ENCODE results near the gene SLC7A7.
"Not testable (repeated sequence)": the region's sequence is repeated elsewhere in the genome, so short reads cannot be mapped to it uniquely, and the experiment has no call there.

SLC7A7 gene

DNA sequence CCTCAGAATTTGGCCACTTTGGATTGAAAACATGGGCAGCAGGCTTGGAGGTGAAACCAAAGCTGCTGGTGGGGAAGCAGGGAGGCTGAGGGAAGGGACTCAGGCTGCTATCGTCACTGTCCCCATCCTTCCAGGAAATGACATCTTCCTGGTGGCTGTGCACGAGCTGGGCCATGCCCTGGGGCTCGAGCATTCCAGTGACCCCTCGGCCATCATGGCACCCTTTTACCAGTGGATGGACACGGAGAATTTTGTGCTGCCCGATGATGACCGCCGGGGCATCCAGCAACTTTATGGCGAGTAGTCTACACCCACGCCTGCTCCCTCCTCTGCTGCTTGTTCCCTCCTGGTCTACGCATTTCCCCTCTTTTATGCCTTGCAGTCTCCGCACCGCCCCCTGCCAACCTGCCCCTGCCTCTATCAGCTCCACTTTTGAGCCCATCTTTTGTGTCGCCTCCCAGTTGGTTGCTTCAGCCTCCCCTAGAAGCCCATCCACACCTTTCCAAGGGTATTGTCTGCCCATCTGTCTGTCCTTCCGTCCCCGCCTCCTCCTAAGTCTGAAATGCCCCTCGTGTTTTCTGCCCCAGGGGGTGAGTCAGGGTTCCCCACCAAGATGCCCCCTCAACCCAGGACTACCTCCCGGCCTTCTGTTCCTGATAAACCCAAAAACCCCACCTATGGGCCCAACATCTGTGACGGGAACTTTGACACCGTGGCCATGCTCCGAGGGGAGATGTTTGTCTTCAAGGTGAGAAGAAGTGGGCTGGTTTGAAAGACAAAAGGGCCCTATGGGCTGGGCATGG lies 28.1 kb upstream of the SLC7A7 start:
- DNase-seq: no peak

DNA sequence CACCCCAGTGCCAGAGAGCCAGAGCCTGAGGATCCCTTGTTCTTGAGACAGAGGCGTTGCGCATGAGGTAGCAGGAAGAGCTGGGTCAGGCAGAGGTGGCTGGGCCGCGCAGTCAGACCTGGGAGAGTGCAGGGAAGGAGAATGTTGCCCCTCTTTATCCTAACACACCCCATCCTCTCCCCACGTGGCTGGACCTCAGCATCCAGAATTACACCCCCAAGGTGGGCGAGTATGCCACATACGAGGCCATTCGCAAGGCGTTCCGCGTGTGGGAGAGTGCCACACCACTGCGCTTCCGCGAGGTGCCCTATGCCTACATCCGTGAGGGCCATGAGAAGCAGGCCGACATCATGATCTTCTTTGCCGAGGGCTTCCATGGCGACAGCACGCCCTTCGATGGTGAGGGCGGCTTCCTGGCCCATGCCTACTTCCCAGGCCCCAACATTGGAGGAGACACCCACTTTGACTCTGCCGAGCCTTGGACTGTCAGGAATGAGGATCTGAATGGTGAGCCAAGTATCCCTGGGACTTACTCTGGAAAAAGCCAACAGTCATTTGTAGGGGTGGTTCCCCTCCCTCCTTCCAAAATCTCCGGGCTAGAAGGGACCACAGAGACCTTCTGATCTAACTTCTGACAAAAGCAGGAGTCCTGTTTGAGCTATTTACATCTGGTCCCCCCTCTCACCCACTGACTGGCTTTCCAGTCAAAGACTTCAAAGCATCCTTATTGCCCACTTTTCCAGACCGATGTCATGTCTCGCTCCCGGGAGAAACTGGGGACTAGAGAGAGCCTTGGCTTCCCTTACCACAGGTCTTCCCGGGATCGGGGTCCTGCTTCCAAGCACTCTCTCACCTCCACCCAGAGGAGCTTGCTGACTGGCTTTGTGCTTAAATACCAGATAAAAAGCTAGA lies 27.2 kb upstream of the SLC7A7 start:
- no peak for DNase-seq

DNA sequence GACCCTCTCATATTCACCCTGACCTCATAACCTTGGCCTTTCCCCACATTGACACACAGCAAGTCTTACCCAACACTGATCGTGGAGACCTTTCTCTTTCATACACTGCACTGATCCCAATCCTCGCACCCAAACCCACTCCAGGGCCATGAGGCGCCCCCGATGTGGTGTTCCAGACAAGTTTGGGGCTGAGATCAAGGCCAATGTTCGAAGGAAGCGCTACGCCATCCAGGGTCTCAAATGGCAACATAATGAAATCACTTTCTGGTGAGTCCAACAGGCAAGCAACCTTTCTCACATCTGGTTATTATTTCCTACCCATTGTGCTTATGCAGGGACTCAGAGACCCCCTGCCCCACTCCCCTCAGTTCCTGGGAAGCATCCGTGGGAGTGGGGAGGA lies 26.5 kb upstream of the SLC7A7 start:
- DNase-seq: no peak

DNA sequence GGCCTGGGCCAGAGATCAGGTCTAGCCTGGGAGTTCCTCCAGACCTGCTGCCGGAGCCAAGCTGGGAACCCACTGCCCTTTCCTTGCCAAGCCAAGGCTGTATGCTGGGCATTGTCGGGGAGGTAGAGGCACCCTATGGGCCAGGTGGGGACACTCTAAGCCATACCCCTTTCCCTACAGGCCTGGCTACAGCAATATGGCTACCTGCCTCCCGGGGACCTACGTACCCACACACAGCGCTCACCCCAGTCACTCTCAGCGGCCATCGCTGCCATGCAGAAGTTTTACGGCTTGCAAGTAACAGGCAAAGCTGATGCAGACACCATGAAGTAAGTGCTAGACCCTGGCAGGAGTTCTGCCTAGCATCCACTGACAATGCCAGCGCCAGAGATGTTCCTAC lies 26.1 kb upstream of the SLC7A7 start:
- DNase-seq: no peak

DNA sequence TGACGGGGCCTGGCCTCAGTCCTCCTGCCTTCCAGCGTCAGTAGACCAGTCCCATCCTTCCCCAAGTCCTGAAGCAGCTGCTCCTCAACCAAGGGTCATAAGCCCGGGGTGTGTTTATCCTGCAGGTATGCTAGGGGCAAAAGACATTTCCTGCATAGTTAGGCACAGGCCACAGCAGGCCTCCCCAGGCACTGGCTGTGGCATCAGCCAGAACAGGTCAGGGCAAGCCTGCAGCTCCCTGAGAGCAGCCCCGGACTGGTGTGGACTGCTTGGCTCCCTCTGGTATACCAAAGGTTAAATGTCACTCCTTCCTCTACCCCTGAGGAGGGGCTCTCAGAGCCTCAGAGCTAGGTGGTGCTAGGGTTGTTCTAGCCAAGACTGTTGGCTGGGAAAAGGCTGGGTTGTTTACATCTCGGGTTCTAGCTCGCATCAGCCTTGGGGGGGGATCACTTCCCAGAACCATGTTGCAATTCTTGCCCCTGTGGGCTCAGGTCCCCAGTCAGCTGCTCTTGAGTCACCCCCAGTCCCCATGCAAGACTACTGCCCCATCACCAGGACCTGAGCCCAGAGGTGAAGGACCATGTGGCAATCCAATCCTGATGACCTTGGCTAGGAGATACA lies 24.0 kb upstream of the SLC7A7 start:
- no peak for DNase-seq

DNA sequence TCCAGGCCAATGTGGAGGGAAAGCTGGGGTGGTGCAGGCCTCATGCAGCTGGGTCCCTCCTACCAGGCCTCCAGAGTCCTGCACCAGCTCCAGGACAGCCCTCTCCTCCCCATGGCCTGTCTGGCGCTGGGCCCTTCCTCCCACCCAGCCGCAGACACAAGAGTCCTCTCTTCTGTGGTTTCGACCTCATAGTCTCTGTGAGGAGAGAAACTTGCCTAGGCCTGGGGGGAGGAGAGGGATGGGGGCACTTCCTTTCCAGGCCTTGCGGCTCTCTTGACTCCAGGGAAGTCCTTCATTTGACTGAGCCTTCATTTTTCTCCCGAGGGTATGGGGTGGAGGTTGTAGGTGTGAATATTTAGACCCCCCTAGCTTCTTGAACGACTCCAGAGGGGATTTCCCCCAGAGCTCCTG lies 23.4 kb upstream of the SLC7A7 start:
- DNase-seq: peak; percentile 30

DNA sequence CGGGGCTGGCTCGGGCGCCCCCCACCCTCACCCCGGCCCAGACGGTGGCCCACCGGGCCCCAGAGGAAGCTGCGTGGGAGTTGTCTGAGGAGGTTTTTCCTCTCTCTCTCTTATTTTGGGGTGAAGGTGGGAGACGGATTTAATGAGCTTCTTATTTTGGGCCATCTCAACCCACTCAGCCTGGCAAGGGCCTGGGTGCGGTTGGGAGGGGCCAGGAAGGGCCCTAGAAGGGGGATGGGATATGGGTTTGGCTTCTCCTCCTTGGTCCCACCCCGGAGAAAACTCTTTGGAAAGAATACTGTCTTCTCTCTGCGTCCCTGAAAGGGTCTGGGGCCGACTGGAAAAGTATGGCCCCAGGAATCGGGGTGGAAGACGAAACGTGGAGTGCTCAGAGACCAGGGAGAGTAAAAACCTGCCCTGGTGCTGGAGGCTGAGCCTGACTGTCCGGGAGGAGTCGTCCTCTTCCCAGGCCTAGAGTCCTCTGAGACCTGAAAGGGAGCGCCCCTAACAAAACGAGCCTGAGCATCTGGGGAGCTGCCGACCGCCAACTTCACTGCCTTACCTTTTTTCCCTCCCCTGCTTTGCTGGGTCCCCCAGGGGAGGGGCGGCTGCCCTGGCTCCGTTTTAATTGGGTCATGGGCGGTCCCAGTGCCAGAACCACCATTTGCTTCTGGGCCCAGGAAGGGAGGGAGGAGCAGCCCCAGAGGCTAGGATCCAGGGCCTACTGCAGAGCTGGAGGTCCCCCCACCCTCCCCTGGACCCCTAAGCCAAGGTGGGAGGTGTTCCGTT lies 22.7 kb upstream of the SLC7A7 start:
- peak; percentile 35 for DNase-seq

DNA sequence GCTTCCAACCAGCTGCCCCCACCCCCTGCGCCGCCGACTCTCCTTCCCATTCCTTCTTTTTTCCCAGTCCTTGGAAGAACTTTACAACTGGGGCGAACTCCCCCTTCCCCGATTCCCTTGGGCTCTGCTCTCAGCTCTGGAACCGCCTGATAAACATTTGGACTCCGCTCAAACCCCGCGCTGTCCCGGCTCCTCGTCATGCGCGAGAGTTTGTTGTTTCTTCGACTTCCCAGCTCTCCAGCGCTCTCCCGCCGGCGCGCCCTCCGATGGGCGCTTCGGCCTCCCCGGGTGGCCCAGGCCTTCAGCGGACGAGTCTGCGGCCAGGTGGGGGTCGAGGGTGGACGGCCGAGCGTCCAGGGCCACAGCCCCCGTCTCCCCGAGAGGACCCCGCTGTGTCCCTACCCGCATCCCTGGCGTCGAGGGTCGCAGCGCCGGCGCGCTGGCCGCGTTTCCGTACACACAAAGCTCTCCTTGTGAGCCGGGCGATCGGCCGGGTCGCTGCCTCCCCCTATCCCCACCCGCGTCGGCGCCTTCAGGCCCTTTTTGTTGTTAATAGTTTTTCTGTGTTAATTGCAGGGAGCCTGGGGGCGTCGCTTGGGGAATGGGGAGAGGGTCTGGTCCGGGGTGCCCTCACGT lies 22.0 kb upstream of the SLC7A7 start:
- peak; percentile 28 for DNase-seq

DNA sequence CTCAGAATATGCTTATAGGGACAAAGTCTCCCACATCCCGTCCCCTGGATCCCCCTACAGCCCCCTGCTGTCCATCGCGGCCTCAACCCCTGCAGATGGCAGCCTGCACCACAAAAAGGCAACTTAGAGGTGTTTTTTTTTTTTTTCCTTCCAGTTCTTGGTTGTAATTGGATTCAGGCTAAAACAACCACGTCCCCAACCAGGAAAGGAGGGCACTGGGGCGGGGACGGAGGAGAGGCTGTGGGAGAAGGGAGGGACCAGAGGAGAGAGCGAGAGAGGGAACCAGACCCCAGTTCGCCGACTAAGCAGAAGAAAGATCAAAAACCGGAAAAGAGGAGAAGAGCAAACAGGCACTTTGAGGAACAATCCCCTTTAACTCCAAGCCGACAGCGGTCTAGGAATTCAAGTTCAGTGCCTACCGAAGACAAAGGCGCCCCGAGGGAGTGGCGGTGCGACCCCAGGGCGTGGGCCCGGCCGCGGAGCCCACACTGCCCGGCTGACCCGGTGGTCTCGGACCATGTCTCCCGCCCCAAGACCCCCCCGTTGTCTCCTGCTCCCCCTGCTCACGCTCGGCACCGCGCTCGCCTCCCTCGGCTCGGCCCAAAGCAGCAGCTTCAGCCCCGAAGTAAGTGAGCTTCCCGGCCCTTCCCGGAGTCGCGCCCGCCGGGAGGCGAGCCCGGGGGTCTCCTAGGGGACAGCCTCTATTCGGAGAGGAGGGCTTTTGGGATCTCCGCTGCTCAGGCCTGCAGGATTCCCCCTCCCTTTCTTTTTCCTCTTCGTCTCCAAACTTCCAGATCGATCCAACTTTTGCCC lies 21.3 kb upstream of the SLC7A7 start, which contains the start of gene MMP14:
TSS of gene MMP14 (plus strand) at position 285 of the 813 bp plus-strand sequence. CDS start at position 518, 233 bp downstream.
- DNase-seq: peak; percentile 24

DNA sequence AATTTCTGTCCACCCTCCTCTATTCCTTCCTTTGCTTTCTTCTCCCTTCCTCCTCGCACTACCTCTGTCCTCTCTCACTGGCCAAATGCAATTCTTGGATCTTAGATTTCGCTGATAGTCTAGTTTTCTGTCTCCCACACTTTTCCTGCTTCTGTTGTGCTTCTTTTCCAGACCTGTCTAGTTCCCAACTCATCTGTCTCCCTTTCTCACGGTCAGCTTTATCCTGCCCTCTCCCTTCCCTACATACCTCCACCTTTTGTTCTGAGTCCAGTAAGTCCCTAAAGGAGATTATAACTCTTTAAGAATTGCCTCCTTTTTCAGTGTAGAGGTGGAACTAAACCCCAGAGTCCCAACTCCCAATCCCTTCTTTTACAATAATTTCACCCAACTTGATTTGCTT lies 20.3 kb upstream of the SLC7A7 start:
- DNase-seq: no peak

DNA sequence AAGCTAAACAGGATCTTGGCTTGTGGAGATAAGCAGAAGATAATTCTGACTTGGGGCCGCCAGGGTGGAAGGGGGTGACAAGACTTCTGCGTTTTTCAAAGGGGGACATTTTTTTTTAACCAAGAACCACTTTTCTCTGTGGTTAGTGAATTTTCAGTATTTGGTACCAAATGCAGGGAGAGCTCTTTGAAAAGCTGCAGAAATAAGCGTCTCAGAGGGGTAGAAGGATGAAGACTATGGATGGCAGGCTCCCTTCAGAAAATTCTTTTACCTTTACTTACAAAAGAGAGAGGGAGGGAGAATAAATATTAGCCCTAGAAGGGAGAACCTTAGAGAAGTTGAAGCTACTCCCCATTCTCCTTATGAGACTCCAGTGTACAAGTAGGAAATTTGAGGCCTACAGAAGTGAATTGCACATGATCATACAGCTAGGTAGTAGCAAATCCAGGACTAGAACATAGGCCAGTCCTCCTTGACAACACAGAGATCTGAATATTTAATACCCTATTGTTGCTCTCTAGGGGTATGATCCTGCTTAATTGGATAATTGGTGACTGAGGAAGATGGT lies 15.3 kb upstream of the SLC7A7 start:
- no peak for DNase-seq

DNA sequence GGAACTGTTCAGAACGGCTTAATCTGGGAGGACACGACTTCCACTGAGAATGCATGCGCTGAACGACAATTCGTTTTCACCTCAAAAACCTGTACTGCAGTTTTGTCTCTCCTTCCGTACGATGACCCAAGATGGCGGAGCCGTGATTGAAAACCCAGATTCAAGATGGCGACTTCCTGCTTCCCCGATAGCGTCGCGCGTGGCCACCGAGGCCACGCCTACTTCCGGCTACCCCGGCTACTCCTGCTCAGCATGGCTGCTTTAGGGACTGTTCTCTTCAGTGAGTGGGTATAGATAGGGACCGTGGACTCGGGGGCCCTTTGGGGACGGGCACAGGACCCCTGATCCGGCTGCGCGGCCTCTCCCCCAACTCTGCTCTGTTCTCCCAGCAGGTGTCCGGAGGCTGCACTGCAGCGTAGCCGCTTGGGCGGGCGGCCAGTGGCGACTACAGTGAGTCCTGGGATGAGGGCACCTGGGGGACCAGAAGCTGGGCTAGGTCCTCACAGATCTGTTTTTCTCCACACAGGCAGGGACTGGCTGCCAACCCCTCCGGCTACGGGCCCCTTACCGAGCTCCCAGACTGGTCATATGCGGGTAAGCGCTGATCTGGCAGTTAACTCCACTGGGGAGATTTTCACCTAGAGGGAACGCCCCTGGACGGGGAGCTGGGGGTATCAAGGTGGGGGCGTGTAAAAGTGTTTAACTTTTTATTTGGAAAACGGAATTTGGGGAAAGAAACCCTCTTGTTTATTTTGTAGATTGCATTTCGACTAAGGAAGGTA lies 14.6 kb upstream of the SLC7A7 start, which contains the start of gene MRPL52:
TSS of gene MRPL52 (plus strand) at position 227 of the 782 bp plus-strand sequence. CDS start at position 253, 26 bp downstream.
- DNase-seq: peak; percentile 91

DNA sequence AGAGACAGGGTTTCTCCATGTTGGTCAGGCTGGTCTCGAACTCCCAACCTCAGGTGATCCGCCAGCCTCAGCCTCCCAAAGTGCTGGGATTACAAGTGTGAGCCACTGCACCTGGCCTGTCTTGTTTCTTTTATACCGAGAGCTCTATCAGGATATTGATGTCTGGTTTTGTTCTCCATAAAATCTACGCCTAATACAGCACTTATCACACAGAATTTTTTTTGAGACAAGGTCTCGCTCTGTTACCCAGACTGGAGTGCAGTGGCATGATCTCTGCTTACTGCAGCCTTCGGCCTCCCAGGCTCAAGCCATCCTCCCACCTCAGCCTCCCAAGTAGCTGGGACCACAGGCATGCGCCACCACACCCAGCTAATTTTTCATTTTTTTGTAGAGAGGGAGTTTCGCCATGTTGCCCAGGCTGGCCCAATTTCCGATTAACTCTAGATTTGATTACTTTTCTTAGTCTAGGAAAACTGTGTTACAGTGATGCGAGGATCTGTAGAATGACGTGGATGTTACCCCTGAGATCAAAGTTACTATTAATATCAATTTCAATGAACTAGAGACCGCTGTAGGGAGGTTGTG lies 13.9 kb upstream of the SLC7A7 start:
- not testable (repeated sequence) for DNase-seq

DNA sequence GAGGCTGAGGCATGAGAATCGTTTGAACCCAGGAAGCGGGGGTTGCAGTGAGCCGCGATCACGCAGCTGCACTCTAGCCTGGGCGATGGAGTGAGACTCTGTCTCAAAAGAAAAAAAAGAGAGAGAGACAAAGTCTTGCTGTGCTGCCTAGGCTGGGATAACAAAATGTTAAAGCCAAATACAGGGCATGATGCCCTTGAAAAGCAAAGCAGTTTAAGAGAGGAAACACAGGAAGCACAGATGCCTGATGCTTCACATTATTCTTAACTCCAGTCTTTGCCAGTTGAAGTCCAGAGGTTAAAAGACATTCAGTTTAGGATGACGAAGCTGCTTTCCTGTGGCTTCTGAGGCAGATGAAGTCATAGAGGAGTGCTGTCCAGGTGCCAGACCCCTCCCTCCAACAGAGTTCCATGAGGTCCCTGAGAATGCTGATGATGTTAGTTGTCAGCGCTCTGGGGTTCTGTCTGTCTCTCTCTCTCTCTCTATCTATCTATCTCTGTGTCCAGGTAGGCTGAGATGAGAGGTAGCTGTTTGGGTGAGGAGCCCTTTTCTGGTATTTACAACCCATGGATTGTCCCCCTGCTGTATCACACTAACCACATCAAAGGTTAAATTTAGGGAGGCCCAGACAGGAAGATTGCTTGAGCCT lies 9.6 kb upstream of the SLC7A7 start:
- DNase-seq: peak; percentile 89

DNA sequence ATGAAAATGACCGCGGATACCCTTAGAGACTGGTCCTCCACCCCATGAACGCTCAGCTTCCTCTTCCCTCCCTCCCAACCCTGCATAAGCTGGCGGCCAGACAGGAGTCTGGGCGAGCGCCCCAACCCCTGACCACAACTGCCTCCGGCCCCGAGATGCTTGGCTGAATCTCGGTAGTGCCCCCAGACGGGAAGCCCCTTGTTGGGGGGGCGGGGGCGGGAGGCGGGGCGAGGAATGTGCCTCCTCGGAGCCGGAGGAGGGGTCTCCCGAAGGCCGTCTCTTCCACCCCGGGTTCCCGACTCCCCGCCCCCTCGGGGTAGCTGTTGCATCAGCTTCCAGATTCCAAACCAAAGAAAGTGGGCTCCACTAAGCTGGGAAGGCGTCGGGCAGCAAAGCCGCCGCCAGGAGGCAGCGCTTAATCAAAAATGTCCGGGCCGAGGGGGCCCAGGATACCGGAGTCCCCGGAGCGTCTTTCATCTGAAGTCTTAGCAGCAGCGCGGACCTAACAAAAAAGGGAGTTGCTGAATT lies 7.4 kb upstream of the SLC7A7 start:
- peak; percentile 82 for DNase-seq

DNA sequence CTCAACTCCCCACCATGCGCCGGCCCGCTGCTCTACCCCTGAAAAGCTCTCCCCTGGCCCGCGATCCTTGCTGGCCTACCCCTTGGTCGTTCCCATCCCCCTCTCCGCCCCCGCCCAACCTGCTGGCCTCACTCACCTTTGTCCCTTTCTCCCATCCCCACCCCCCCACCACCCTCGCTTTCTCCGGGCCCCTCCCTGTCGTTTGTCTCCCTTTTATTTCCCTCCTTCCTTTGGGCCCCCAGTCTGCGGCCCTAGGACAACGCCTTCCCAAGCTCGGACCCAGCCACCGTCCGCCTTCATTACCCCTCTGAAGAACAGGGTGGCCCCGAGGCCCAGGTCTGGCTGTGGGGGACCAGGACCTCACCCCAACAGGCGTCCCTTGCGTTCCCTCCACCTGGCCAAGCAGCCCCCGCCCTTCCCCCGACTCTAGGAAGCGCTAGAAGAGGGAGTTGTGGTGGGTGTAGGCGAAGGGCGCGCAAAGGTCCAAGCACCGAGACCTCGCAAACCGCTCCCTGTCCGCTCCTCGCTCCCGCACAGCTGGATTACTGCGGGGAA lies 6.9 kb upstream of the SLC7A7 start:
- DNase-seq: no peak

DNA sequence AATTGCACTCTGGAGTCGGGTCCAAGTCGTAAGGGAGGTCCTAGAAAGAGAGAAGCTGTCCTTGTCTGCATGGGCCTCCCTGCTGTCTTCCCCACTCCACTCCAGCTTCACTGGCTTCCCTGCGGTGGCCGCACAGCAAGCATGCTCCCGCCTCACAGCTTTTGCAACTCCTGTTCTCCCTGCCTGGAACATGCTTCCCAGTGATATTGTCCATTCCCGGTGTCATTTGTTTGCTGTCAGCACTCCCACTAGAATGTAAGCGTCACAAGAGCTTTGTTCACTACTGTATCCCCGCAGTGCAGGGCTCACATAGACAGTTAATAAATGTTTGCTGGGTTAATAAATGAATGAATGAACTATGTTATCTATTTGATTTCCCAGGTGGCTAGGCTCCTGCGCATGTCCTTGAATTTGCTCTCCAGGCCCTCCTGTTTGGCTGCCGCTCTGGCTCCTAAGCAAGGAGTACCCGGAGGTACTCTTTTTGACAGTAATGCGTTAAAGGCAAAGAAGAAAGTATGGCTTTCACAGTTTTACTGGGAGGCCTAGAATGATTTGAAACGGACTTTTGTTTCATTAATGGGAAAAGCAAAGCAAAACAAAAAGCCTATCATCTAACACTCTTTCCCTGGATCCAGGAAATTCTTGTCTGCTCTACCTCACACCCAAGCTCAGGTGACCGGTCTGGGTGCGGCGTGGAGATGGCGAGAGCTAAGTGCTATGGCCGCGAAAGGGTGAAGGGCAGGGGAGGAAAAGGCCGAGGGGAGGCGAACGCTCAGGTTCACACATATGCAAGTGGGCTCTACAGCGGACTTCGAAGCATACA lies 6.2 kb upstream of the SLC7A7 start:
- no peak for DNase-seq
